Transverse colon (tissue), 4 donors: ENCODE measurements around the gene ERLEC1. TPM values are rescaled to one million over a fixed set of nuclear protein-coding genes. Genes with fewer than 3 reads are reported as not detected.

Source experiments
- DNase-seq: peaks from one replicate; pipeline ENCODE4 v3.0.0-alpha.2; 2019
- H3K27ac ChIP-seq, 4 donors: fragments of 200-600 bp; sonication (generic); 2 replicates each; pipeline ENCODE4 v1.5.1; 2016 to 2018; ENCODE audit warnings: inconsistent platforms in 4 of 4
- H3K27me3 ChIP-seq: fragments of 200-600 bp; sonication (generic); 2 replicates; pipeline ENCODE4 v1.5.1; 2017; ENCODE audit warnings: inconsistent platforms
- H3K36me3 ChIP-seq, 4 donors: fragments of 200-600 bp; sonication (generic); 2 replicates each; pipeline ENCODE4 v1.5.1; 2017 to 2019; ENCODE audit warnings: inconsistent platforms in 4 of 4
- H3K4me1 ChIP-seq, 4 donors: fragments of 200-600 bp; sonication (generic); 2 replicates each; pipeline ENCODE4 v1.5.1; 2017 to 2020; ENCODE audit warnings: inconsistent platforms in 4 of 4
- H3K4me3 ChIP-seq, 4 donors: fragments of 200-600 bp; sonication (generic); 1 replicate in 1 of 4; 2 replicates in 3 of 4; pipeline versions ENCODE4 v1.5.1 to v1.6.1; 2017 to 2019; ENCODE audit warnings: inconsistent platforms in 4 of 4
- H3K9me3 ChIP-seq, 2 donors: fragments of 200-600 bp; sonication (generic); 2 replicates each; pipeline ENCODE4 v1.5.1; 2017 to 2019; ENCODE audit warnings: inconsistent platforms in 2 of 2
- CTCF ChIP-seq, 5 experiments: fragments of 200-600 bp in 3 of 5; fragments of 450-650 bp in 2 of 5; sonication (generic) in 3 of 5; IDR thresholded peaks; 1 replicate in 2 of 5; 2 replicates in 3 of 5; pipeline ENCODE4 v1.5.1; 2016 to 2017; ENCODE audit warnings: antibody characterized with exemption in 5 of 5, inconsistent platforms in 3 of 5, mild to moderate bottlenecking in 2 of 5, moderate library complexity in 1 of 5
- EP300 ChIP-seq: sonication (generic); formaldehyde crosslinking; IDR thresholded peaks from one replicate; pipeline ENCODE4 v1.6.1; 2017; ENCODE audit warnings: antibody characterized with exemption, low read depth
- POLR2A ChIP-seq: fragments of 450-650 bp; IDR thresholded peaks from one replicate; pipeline ENCODE4 v1.6.1; 2016; ENCODE audit warnings: antibody characterized with exemption, mild to moderate bottlenecking, moderate library complexity
- POLR2AphosphoS5 ChIP-seq, 3 donors: sonication (generic); formaldehyde crosslinking; IDR thresholded peaks; one replicate each; pipeline ENCODE4 v1.6.1; 2016; ENCODE audit warnings: antibody characterized with exemption in 3 of 3
- WGBS, 2 donors: methylation state at CpG; one replicate each; pipeline ENCODE4 v1.1.5; 2018; ENCODE audit warnings: low coverage in 1 of 2; 5-methylcytosine and 5-hydroxymethylcytosine counted together
- in situ Hi-C, 4 donors: fragments of 200-750 bp; cut with MboI; loops; one replicate each; pipeline versions ENCODE4 v1.15.0 to v1.15.1; 2017; ENCODE audit warnings: low sequenced_read_pairs in 3 of 4, low pct_ligation_motif_present in 1 of 4, low pct_unique_long_range_greater_than_20kb in 1 of 4
- intact Hi-C: fragments of 100-400 bp; cut with DNase I; formaldehyde crosslinking; loops from one replicate; pipeline ENCODE4 v1.15.1; 2023; ENCODE audit warnings: low total_unique reads
- total RNA-seq, 4 donors: library from RNA; depleted of rRNA; stranded (reverse); fragments of >200 nt; gene quantifications; one replicate each; pipeline ENCODE4 v1.1.0, GENCODE V29; 2016

ERLEC1 gene
- total RNA-seq, 4 donors from 2014 or later, result 6.4 to 43.8 (median 32.0) TPM

GRCh38 chr2:53813151-53813550 lies 26.3 kb downstream of the ERLEC1 start:
- no peak overlapping the region for H3K27ac ChIP-seq
- intact Hi-C loops, result no loop called here
- no peaks in the 10 kb centered on the region for H3K9me3 ChIP-seq
- H3K4me3 ChIP-seq, result no peak overlapping the region
- no peak for DNase-seq
- H3K4me1 ChIP-seq, result peaks cover 0 to 4% (median 0%) of the 10 kb centered on the region in 4 donors
- peaks cover 0 to 77% (median 28%) of the 10 kb centered on the region in 4 donors for H3K36me3 ChIP-seq
- in situ Hi-C loops, result no loop called here
- H3K27me3 ChIP-seq, result no peaks in the 10 kb centered on the region
- no peak for TF ChIP-seq POLR2AphosphoS5 (IDR thresholded peaks at IDR 0.05)
- TF ChIP-seq POLR2A, result no peak
- no peak for TF ChIP-seq CTCF (IDR thresholded peaks at IDR 0.05)
- no peak for TF ChIP-seq EP300

GRCh38 chr2:53818854-53819435 lies 32.1 kb downstream of the ERLEC1 start:
- Histone ChIP-seq H3K4me3 (no peak overlapping the region), H3K27ac (peak overlapping the region in 1 of 4 donors; percentile 68), H3K36me3 (peaks cover 0 to 37% (median 9%) of the 10 kb centered on the region in 4 donors), H3K4me1 (peaks cover 3 to 13% (median 8%) of the 10 kb centered on the region in 4 donors), H3K27me3 (no peaks in the 10 kb centered on the region), H3K9me3 (no peaks in the 10 kb centered on the region)
- intact Hi-C loops (no loop called here), in situ Hi-C loops (no loop called here)
- 88% methylated on average over 3 of the region's 3 CpGs; no CpG with 5 or more reads in 1 of the 2 donors for WGBS, 2 donors
- no peak for DNase-seq
- TF ChIP-seq POLR2A, result no peak
- TF ChIP-seq POLR2AphosphoS5 (IDR thresholded peaks at IDR 0.05), result no peak
- TF ChIP-seq CTCF (IDR thresholded peaks at IDR 0.05), result no peak
- TF ChIP-seq EP300, result no peak

- Histone ChIP-seq H3K36me3 (peaks cover 0 to 37% (median 9%) of the 10 kb centered on the region in 4 donors), H3K9me3 (no peaks in the 10 kb centered on the region)
- in situ Hi-C loops, result no loop called here
These were observed 32.8 kb downstream of the ERLEC1 start for GRCh38 chr2:53819634-53820033.

GRCh38 chr2:53820048-53820447 lies 33.2 kb downstream of the ERLEC1 start:
- Histone ChIP-seq H3K27ac (peak overlapping the region in 2 of 4 donors; percentile 60 to 68), H3K36me3 (peaks cover 0 to 34% (median 9%) of the 10 kb centered on the region in 4 donors), H3K9me3 (no peaks in the 10 kb centered on the region), H3K4me1 (peaks cover 3 to 13% (median 8%) of the 10 kb centered on the region in 4 donors), H3K4me3 (peak overlapping the region in 1 of 4 donors; percentile 0), H3K27me3 (no peaks in the 10 kb centered on the region)
- TF ChIP-seq POLR2A (no peak), CTCF (IDR thresholded peaks at IDR 0.05) (no peak), EP300 (no peak), POLR2AphosphoS5 (IDR thresholded peaks at IDR 0.05) (no peak)
- 61% methylated on average over 7 to 9 of the region's 9 CpGs for WGBS, 2 donors
- in situ Hi-C loops, result no loop called here
- no peak for DNase-seq
- intact Hi-C loops, result no loop called here

More at GRCh38 chr2:53819634-53820033, 32.8 kb downstream of the ERLEC1 start:
- no peak for DNase-seq
- Histone ChIP-seq H3K27ac (peak overlapping the region in 2 of 4 donors; percentile 60 to 68), H3K4me1 (peaks cover 3 to 13% (median 8%) of the 10 kb centered on the region in 4 donors), H3K27me3 (no peaks in the 10 kb centered on the region), H3K4me3 (peak overlapping the region in 1 of 4 donors; percentile 0)
- intact Hi-C loops, result no loop called here
- 70 to 77% methylated on average over 3 to 4 of the region's 4 CpGs for WGBS, 2 donors
- TF ChIP-seq EP300, result no peak

GRCh38 chr2:53820711-53821110 lies 33.9 kb downstream of the ERLEC1 start:
- in situ Hi-C loops, result no loop called here

More at GRCh38 chr2:53820711-53821110, 33.9 kb downstream of the ERLEC1 start:
- WGBS, 2 donors, result 87% methylated on average over 4 of the region's 4 CpGs
- intact Hi-C loops, result no loop called here
- peaks cover 3 to 13% (median 8%) of the 10 kb centered on the region in 4 donors for H3K4me1 ChIP-seq
- H3K4me3 ChIP-seq, result no peak overlapping the region
- H3K27ac ChIP-seq, result no peak overlapping the region
- no peak for DNase-seq
- H3K27me3 ChIP-seq, result no peaks in the 10 kb centered on the region
- no peaks in the 10 kb centered on the region for H3K9me3 ChIP-seq
- peaks cover 0 to 27% (median 8%) of the 10 kb centered on the region in 4 donors for H3K36me3 ChIP-seq
- TF ChIP-seq POLR2A, result no peak
